SIG-M5 (cell line): ENCODE measurements around the gene TMEFF2.

ENCODE experiments used
- DNase-seq: peaks from one replicate; lab custom pipeline; 2025; lab: John Stamatoyannopoulos, UW

Gene TMEFF2

DNA sequence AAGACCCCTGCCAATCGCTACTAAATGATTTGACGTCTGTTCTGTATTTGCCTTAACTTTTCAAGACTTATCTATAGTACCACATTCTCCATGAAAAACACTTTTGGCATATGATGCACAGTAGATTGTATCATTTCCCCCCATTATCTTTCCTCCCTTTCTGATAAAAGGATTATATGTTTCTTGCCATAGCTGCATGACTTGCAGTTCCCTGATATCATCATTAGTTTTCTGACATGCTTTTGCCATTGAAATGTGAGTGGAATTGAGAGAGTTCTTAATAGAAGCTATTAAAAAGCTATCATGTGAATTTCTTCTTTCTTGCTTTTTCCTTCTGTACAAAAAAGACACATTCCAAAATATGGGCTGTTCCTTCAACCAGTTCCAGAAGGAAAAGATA, 130.3 kb downstream of the TMEFF2 start:
- no peak for DNase-seq

- no peak for DNase-seq
Measured at GRCh38 chr2:192060161-192060560, 134.6 kb downstream of the TMEFF2 start.

DNA sequence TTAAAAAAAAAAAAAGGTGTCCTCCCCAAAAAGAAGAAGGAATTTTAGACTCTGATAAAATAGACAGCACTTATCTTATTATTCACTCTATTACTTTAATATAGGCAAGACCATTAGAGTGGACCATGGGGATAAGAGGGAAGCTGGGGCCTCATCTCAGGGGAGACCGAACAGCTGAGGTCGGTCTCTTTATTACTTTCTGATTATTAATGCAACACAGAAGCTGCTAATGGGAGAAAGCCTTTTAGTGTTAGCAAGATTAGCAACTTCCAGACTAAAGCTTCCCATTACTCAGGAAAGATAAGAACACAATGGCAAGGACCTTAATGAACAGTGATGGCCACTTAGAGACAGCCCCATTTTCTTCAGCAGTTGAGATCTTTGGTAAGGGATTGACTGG, 135.5 kb downstream of the TMEFF2 start:
- DNase-seq: no peak

DNA sequence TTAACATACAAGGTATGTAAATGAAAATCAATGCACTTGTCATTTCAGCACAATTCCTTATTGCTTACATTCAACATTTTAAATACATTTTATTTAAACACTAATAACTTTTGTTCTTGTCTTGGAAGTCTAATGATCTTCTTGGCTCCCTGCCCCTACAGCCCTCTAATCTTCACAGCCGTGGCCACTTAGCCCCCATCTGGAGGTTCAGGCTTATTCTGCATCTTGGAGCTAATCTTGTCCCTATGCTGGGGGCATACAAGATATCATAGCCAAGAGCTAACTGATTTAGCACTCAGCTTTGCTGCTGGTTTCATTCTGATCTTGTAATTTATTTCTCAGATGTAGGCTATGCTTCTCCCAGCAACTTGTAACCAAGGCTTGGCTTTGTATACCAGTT, 140.8 kb downstream of the TMEFF2 start:
- DNase-seq: no peak

DNA sequence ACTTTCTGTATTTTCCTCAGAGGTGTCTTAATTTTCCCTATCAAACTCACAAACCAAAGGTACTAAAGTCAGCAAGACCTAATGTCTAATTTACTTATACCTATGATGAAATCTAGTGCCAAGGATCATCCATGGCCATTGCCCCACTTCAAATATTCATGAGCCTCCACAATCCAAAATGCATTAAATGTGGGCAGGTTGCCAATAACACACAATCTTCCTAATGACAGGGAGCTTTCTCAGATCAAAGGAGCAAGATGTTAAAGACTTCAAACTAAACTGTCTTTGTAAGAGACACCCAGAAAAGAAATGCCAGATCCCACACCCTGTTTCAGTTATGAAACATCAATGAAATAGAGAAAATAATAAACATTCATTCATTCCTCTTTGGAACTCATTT, 143.2 kb downstream of the TMEFF2 start:
- no peak for DNase-seq

- no peak for DNase-seq
Measured at GRCh38 chr2:192049362-192049761, 145.4 kb downstream of the TMEFF2 start.

GRCh38 chr2:192047315-192048107, 147.2 kb downstream of the TMEFF2 start:
- DNase-seq: no peak

DNA sequence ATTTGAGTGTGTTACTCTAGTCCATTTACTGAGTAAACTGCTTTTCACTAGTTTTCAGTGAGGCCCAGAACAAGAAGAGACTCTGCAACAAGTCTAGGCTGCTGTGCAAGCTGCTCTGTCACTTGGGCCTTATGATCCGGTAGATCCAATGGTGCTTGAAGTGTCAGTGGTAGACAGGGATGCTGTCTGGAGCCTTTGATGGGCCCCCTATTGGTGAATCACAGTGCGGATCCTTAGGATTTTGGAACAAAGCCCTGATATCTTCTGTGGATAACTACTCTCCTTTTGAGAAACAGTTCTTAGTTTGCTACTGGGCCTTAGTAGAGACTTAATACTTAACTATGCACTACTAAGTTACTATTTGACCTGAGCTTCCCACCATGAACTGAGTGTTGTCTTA, 150.2 kb downstream of the TMEFF2 start:
- DNase-seq: no peak

DNA sequence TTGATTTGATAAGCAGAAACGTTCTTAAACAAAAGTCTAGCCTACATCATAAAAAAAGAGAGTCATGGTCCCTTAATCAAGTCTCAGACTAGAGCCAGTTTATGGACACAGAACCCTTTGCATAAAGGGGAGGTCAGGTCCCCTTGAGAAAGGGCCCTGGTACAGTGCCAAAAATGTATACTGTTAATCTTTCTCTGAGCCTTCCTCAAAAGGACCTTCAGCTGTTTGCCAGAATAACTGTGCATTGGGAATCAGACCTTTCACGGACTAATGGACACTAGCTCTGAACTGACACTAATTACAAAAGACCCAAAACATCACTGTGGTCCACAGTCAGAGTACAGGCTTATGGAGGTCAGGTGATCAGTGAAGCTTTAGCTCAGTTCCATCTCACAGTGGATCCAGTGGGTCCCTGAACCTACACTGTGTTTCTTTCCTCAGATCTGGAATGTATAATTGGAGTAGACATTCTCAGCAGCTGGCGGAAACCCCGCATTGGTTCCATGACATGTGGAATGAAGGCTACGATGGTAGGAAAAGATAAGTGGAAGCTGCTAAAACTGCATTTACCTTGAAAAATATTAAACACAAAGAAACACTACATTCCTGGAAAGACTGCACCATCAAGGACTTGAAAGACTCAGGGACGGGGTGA, 151.4 kb downstream of the TMEFF2 start:
- no peak for DNase-seq

- no peak for DNase-seq
Measured at GRCh38 chr2:192042126-192042525, 152.6 kb downstream of the TMEFF2 start.

DNA sequence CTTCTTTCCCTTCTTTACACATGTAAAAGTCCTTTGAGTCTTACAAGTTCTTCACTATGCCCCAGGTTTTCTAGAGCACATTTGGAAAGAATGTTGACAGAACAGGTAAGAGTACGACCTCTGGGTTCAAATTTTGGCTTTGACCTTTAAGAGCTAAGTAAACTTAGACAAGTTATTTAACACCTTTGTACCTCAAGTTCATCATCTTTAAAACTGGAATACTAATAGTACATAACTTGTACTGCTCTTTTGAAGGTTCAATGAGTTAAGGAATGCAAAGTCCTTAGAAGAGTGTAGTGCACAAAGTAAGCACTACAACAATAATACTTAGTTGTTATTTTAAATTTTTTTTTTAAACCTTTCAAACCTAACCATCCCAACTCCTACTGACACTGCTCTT, 156.6 kb downstream of the TMEFF2 start:
- no peak for DNase-seq

DNA sequence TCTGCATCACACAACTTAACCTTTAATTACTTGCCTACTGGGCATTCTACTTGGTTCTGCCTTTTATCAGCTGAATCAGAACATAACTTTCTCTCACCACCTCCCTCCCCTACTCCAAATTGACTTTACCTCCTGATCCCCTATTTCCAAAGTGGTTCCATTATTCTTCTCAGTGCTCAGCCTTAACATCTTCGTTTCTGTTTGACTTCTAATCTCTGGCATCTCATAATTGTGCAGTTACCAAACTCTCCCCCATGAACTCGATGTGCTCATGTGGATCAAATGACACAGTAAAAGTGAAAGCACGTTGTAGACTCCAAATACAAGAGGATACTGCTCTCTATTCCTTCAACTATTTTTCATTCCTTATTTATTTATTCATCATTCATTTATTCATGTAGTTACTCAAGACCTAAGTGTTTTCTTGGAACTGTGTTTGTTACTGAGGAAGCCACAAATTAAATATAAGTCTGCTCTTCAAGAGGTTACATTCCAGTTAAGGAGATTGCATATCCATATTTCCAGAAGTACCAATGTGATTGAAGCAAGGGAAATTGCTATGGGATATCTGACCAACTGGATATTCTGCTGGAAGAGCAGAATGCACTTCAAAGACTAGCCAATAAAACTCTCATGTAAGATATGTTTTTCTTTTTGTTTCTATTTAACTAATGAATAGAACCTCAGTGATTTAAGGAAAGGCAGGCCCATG, 158.8 kb downstream of the TMEFF2 start:
- DNase-seq: no peak

GRCh38 chr2:192030856-192031255, 163.9 kb downstream of the TMEFF2 start:
- no peak for DNase-seq

- DNase-seq: no peak
Measured at GRCh38 chr2:192030289-192030688, 164.4 kb downstream of the TMEFF2 start.

GRCh38 chr2:192029089-192029488, 165.6 kb downstream of the TMEFF2 start:
- DNase-seq: no peak

GRCh38 chr2:192026825-192027120, 168.0 kb downstream of the TMEFF2 start:
- DNase-seq: no peak

DNA sequence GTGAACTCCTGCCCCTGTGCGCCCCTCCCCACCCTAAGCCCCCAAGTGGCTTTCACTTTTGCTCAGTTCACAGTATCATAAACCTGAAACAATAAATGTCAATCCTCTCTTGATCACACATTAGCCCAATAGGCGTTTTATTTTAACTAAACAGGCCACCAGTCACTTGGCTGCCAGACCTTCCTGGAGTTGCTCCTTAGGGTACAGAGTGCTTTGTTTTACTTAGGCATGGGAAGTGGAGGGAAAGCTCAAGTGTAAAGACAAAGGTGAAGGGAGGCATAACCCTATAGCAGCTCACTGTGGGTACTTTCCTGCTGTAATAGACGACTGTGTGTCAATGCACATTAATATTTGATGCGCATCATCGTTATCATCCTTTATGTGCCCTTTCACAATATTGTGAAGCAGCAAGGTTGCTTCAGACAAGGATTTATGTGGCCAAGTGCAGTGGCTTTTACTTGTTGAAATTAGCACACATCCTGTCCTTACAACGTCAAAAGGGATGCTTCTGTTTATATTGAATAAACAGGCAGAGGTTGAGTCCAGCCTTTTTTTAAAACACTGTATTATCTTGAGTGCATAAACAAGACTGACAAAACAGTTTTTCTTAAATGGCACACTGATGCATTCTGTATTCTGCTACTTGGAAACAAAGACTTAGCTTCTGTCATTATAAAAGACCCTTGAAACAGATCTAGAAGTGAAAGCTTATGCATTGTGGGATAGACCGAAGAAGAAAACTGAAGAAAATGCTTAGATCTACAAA, 168.5 kb downstream of the TMEFF2 start:
- DNase-seq: no peak

GRCh38 chr2:192025637-192026036, 169.1 kb downstream of the TMEFF2 start:
- no peak for DNase-seq

- no peak for DNase-seq
Measured at GRCh38 chr2:192023006-192023405, 171.7 kb downstream of the TMEFF2 start.

DNA sequence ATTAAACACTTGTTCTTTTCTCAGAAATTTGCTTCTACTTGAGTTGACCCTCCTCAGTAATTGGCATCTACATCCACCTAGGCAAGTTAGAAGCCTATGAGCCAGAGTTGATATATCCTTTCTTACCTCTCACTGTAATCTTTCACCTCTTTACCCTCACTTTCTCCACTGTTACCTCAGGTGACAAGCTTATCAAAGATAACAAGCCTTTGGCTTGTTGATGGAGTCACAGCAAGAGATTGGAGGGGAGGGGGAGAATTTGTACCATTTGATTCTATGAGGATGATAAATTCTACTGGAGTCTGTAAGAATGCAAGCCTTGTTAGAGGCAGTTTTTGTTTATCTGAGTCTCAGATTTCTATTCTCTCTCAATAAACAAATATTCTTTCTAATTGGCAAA, 176.9 kb downstream of the TMEFF2 start:
- no peak for DNase-seq

DNA sequence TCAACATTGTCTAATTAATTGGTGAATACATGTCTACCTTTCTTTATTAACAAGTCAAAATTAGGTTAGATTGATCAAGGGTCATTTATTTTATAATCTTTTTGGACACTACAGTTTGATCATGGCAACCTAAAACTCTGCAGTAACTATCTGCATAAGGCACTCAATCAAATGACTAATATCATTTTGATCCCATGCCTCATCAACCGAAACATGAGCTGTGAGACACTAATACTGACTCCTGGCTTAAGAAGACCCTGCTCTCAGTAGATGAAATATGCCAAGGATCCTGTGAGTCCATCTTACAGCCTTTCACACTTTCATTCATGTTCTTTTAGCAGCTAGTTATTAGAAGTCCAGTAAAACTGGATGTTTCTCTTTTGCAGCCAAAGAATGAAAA, 178.5 kb downstream of the TMEFF2 start:
- DNase-seq: no peak

GRCh38 chr2:192013211-192013610, 181.5 kb downstream of the TMEFF2 start:
- DNase-seq: no peak

GRCh38 chr2:192011196-192011595, 183.5 kb downstream of the TMEFF2 start:
- DNase-seq: no peak
